ENCODE data around the gene APOL3.
"Not testable (repeated sequence)": the region's sequence is repeated elsewhere in the genome, so short reads cannot be mapped to it uniquely, and the experiment has no call there.

Gene APOL3

GRCh38 chr22:36099561-36099960 is 61.0 kb downstream of the APOL3 start:
- not testable (repeated sequence) for FAIRE-seq

- no peak for FAIRE-seq
Measured at GRCh38 chr22:36097880-36098279, 62.7 kb downstream of the APOL3 start.

GRCh38 chr22:36090772-36091171 is 69.8 kb downstream of the APOL3 start:
- not testable (repeated sequence) for FAIRE-seq
